SW480 (cell line): ENCODE results near the gene CYSRT1.
"Not testable (repeated sequence)": the region's sequence is repeated elsewhere in the genome, so short reads cannot be mapped to it uniquely, and the experiment has no call there.

Experiments used
- DNase-seq: peaks from one replicate; pipeline ENCODE4 v3.0.0-alpha.2; 2016; ENCODE audit warnings: low spot score

CYSRT1 gene

DNA sequence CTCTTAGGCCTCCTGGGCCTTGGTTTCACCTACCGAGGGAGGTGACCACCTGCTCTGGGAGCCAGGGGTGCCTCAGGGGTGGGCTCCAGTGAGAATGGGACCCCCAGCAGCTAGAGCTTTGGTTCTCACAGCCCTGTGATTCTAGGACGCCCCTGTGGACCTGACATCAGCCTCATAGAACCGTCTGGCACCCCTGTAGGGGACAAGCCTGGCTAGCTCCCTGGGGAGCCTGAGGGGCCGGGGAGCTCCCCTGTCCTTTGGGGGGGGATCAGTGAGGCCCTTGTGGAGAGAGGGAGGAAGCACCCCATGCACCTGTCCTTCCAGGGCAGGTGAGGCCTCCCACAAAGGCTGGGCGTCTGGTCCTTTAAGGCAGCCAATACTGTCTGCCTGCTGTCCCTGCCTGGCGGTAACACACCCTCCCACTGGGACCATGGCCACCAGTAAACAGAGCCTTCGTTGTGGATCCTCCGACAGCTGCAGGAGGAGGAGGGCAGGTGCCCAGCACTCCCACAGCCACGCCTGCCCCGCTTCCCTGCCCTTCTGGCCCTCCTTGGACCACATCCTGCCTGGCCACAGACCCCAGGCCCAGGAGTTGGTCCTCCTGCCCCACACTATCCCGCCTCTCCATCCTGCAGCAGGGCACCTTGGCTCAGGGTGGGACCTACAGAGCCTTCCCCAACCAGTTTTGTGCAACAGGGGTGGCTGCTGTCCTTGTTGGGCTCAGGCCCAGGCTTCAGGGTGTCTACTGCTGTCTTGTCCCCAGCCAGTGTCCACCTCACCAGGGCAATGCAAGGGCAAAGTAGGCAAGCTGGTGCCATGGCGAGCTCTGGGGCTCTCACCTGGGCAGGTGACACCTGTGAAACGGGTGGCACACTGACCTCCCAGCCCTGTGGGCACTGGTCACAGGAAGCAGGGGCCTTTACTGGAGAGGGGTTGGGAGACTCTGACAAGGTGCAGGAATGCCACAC, 13.1 kb downstream of the CYSRT1 start:
- peak; percentile 76 for DNase-seq

DNA sequence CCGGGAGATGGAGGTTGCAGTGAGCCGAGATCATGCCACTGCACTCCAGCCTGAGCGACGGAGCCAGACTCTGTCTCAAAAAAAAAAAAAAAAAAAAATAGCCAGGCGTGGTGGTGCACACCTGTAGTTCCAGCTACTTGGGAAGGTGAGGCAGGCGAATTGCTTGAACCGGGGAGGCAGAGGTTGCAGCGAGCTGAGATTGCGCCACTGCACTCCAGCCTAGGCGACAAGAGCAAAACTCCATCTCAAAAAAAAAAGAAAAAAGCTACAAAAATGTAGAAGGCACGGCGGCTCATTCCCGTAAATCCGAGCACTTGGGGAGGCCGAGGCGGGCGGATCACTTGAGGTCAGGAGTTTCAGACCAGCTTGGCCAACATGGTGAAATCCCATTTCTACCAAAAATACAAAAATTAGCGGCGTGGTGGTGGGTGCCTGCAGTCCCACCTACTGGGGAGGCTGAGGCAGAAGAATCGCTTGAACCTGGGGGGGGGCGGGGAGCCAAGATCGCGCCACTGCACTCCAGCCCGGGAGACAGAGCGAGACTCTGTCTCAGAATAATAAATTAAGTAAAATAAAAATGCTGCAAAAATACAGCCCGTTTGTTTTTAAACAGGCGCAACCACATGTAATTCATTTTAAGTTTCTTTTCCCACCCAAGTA, 14.7 kb downstream of the CYSRT1 start:
- DNase-seq = not testable (repeated sequence)

DNA sequence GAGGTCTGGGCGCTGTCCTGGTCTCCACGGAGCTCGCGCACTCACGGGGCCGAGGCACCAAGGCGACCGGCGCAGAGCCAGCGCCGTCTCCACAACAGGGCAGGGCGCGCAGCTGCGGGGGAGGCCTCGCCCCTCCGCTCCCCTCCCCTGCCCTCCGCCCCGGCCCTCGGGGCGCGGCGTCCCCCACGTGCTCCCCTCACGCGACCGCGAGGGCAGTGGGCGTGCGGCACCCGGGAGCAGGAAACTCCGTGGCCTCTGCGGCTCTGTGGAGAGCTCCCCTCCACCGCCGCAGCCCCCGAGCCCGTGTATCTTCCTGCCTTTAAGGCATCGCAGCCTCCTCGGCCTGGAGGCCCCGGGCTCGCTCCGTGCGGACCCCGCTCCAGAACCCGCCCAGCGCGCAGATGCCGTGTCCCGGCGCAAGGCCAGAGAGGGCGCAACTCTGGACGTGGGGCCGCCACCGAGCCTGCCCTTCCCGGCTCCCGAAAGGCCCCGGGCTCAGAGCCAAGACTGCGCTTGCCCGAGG, 15.4 kb downstream of the CYSRT1 start:
- DNase-seq = peak; percentile 68

DNA sequence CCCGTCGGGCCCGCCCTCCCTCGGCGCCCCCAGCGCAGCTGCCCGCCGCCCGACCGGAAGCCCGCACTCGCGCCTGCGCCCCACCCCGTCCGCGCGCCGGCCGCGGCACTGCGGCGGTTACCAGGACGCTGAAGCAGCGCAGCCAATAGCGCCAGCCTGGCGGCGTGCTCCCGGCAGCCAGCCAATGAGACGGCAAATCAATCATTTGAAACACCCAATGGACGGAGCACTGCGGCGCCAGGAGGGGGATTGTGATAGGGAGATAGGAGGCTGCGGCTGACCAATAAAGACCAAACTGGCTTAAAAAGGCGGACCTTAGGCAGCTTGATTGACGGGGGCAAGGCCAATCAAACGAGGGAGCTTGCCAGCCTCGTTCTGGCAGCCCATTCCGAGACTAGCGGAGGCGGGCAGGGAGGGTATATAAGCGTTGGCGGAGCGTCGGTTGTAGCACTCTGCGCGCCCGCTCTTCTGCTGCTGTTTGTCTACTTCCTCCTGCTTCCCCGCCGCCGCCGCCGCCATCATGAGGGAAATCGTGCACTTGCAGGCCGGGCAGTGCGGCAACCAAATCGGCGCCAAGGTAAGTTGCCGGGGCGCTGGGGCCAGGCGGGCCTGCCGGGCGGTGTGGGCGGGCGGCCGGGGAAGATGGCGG, 16.0 kb downstream of the CYSRT1 start, which contains the start of gene TUBB4B:
TSS of gene TUBB4B (plus strand) at position 447 of the 649 bp plus-strand sequence. CDS start at position 521, 74 bp downstream.
- DNase-seq = peak; percentile 100

DNA sequence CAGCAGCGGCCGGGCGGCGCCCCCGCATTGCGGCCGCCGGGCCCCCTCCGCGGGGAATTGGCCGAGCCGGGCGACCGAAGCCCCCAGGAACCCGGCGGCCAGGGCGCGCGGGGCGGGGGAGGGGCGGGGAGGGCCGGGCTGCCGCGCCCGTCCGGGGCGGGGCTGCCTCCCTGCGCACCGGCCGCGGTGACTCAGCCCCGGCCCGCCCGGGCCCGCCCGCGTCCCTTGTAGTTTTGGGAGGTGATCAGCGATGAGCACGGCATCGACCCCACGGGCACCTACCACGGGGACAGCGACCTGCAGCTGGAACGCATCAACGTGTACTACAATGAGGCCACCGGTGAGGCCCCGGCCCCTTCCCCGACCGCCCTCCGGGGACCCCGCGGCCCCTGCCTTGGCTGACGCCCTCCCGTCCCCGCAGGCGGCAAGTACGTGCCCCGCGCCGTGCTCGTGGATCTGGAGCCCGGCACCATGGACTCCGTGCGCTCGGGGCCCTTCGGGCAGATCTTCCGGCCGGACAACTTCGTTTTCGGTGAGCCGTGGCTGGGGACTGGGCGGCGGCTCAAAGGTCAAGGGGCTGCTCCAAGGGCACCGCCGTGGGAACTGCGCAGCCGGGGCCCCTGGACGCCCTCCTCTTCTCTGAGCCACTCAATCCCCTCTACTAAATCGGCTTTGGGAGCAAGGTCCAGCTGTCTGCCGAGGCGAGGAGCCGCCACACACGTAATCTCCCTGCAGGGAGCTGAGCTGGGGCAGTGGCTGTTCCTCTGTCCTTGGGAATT, 16.7 kb downstream of the CYSRT1 start:
- no peak for DNase-seq

DNA sequence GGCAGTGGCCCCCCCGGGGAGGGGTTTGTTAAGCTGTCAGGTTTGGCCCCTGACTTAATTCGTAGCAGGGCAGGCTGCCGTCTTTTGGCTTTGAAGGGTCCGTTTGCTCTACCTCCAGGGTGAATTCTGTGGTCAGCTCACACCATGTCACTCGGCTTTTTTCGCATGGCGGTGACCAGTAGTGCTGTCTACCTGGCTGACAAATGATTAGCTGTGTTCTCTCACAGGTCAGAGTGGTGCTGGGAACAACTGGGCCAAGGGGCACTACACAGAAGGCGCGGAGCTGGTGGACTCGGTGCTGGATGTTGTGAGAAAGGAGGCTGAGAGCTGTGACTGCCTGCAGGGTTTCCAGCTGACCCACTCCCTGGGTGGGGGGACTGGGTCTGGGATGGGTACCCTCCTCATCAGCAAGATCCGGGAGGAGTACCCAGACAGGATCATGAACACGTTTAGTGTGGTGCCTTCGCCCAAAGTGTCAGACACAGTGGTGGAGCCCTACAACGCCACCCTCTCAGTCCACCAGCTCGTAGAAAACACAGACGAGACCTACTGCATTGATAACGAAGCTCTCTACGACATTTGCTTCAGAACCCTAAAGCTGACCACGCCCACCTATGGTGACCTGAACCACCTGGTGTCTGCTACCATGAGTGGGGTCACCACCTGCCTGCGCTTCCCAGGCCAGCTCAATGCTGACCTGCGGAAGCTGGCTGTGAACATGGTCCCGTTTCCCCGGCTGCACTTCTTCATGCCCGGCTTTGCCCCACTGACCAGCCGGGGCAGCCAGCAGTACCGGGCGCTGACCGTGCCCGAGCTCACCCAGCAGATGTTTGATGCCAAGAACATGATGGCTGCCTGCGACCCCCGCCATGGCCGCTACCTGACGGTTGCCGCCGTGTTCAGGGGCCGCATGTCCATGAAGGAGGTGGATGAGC, 17.6 kb downstream of the CYSRT1 start:
- DNase-seq = no peak

DNA sequence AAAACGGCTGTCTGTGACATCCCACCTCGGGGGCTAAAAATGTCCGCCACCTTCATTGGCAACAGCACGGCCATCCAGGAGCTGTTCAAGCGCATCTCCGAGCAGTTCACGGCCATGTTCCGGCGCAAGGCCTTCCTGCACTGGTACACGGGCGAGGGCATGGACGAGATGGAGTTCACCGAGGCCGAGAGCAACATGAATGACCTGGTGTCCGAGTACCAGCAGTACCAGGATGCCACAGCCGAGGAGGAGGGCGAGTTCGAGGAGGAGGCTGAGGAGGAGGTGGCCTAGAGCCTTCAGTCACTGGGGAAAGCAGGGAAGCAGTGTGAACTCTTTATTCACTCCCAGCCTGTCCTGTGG, 18.3 kb downstream of the CYSRT1 start:
- DNase-seq = not testable (repeated sequence)

DNA sequence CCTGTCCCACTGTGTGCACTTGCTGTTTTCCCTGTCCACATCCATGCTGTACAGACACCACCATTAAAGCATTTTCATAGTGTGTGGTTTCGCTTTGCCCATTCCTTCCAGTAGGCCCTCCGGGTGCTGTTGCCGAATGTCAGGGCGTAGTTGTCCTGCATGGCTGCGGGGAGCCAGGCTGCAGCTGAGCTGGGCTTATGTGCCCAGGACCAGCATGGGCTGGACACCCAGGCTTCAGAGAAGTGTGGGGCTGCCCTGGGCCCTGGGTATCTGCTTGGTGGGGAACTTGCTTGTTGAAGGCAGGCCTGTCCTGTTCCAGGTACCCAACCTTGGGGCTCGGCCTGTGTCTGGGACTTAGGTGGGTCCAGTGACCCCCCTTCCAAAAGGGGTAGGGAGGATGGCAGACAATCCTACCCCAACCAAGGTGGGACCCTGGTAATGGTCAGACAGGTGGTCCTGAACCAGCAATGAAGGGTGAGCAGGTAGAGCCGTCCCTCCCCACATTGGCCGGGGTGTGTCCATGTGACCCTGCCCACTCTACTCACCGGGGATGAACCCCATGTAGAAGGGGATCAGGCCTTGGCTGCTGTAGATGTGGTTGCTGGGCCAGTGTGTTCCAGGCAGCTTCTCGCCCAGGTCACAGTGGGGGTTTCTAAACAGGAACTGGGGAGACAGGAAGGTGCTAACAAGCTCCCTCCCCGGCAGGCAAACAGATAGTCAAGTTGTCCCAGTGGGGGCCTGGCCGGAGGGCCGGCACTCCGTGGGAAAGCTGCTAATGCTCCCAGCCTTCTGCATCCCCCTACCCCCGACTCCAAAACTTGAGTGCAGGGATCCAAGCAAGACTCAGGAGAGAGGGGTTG, 18.9 kb downstream of the CYSRT1 start:
- DNase-seq = no peak

DNA sequence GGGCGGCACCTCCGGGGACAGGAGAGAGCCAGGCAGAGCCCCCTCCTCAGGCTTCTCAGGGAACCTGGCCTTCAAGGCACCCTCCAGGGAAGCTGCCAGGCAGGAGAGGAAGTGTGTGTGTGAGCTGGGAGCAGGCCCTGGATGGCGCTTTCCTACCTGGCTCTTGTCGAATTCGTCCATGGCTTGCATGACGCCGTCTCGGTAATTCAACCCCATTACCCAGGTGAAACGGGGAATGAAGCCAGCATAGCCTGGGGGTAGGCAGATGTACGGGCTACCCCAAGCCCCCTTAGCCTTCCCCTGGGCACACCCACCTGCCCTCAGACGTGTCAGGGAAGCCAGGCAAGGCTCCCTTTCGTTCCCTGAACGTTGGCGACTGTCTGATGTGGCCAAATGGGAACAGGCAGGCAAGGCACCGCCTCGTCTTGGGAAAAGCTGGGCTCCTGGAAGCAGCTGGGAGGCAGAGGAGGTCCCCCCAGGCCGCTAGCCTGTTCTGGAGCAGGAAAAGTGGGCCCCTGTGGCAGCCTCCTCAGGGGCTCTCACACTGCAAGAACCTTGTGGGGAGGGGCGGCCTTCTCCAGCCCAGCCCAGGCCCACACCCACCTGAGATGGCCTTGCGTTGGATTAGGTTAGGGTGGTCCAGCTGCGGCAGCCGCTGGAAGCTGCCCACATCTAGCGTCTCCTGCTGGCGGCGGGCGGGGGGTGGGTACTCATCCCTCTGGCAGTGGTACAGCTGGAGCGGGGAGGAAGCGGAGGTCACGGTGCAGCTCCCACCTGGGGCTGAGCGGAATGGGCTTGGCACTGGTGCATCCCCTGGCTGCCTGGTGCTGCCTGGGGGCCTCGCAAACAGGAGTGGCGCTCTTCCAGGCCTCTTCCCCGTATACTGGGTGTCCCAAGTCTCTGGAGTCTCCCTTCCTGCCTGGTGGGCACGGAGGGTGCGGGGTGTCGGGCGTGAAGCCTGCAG, 19.8 kb downstream of the CYSRT1 start:
- no peak for DNase-seq

DNA sequence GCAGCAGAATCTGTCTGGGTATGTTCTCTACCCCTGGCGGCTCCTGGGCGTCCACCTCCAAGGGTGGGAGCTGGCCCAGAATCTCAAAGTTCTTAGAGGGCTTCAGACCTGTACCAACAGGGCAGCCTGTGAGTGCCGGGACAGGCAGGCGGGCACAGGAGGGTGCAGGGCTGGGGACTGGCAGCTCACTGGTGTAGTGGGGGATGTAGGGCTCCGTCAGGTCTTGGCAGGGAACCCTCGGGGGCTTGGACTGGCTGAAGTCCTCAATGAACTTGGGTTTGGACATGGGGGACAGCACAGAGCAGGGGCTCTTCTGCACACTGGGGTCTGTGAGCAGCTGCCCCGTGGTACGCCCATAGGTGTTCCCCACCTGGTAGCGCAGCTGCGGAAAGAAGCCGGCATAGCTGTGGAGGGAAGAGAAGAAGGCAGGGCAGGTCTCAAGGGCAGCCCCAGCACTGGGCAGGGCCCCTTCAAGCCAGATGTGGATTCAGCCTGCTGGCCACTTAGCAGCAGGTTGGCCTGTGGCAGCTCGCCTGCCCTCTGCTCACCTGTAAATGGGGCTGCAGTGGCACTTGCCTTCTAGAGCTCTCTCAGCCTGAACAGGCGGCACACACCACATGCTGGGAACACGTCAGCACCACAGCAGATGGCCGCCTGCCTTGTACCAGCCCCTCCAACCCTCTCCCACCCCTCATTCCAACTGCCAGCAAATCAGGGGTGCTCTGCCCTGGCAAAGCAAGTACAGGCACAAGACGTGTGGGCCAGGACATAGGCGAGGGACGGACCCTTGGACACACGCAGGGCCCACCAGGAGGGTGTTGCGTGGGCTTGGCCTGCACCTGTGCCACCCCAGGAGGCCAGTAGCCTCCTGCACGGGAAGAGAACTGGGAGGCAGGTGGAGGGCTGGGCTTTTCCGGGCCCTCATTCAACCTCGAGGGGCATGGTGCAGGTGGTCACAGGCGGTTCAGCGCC, 20.8 kb downstream of the CYSRT1 start:
- no peak for DNase-seq

DNA sequence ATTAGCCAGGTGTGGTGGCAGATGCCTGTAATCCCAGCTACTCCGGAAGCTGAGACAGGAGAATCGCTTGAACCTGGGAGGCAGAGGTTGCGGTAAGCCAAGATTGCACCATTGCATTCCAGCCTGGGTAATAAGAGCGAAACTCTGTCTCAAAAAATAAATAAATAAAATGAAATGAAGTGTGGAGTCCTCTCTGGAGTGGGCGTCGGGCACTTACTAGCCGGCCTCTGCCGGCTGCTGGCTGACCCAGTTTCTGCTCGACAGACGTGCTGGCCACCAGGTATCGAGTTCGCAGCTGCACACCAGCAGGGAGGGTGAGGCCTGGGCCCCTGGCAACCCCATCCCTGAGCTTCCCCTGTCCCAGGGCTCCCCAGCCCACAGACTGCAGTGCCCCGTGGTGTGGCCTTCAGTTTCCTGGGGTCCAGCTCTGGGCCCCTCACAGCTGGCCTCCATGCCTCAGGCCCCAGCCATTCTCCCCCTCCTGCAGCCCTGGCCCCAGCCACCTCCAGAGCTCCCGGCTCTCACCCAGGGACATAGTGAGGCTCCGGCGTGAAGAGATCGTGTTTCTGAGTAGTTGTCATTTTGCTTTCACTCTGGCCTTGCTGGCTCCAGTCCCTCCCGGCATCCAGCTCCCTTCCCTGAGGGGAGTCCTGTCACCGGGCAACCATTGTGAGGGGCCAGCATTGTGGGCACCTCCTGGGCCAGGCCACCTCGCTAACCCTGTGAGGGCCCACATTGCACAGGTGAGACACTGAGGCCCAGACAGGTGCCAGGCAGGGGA, 22.4 kb downstream of the CYSRT1 start:
- DNase-seq = no peak

DNA sequence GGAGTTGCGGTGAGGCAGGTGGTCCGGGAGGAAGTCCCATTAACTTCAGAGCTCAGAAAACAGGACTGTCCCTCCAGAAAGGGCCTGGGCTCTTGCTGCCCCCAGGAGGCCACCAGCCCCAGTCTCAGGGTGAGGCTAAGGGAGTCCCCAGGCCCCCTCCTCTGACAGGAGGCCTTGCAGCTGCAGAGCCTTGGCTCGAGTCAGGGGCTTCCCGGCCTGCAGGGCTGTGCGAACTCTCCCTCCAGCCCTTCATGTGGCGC, 22.9 kb downstream of the CYSRT1 start:
- no peak for DNase-seq

DNA sequence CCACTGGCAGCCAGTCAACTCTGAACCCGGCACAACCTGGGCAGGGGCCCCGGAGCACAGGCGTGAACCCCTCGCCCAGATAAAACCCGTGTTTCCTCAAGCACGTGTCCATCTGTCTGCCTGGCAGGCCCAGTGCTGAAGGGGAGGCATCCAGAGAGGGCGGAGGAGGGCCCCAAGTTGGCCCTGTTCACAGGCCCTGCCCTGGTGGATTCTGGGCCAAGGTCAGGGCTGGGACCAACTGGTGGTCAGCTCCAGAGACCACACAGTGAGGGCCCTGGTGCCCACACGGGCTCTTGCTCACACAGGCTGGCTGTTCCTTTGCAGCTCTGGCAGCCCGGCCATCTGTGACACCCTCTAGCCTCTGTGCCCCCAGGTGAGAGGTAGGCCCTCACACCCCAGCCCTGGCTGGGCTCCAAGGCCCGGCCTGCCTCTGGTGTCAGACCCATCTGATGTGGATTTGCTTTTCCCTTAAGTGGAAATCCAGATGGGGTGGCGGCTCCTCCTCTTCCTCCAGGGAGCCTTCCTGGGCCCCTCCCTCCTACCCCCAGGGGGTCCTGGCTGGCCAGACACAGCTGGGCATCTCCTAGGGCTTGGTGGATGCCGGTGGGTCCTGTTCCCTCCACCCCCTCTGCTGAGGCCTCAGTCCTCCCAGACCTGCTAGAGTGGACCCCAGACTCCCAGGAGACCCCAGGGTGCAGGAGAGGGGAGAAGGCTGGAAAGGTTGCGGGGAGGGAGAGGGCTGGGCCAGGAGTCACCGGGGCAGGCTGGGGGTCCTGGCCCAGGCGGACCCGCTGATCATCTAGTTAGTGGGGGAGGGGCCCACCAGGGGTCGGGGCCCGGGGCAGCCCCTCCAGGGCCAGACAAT, 25.6 kb downstream of the CYSRT1 start:
- DNase-seq = no peak

DNA sequence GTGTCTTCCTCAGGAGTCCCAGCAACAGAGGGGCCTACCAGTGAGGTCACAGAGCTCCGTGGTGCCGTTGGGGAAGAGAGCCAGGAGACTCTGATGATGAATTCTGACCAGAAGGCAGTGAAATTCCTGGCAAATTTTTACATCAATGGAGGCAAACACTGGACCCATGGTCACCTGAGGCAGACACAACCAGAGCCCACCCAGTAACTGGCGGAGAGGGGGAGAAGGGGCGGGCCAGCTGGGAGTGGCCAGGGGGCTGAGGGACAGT, 26.2 kb downstream of the CYSRT1 start, which contains the start of gene STPG3:
TSS of gene STPG3 (plus strand) at position 93 of the 268 bp plus-strand sequence. CDS start at position 94, 1 bp downstream.
- no peak for DNase-seq

DNA sequence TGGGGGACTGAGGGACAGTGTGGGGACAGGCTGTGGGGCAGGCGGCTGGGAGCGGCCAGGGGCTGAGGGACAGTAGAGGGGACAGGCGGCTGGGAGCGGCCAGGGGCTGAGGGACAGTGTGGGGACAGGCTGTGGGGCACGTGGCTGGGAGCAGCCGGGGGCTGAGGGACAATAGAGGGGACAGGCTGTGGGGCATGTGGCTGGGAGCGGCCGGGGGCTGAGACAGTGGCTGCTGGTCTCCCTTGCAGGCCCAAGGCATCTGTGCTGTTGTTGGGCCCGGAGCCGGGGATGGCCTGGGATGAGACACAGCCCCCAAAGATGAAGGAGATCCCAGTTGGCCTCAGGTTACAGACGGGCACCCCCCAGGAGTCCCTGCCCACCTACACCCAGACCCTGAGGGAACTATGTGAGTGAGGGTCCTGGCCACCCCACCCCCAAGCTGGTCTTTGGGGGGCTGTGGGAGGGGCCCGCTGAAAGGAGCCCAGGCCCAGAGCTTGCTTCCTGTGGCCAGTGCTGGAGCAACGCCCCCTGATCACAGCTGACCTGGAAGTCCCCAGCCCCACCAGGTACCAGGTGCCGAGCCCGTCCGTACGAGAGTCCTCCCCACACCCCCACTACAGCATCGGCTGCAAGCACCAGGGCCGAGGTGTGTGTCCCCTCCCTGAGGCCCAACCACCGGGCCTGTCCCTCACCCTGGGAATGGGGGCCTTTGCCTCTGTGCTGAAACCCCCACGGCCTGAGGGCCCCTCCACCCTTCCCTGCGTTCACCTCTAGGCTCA, 26.7 kb downstream of the CYSRT1 start:
- DNase-seq = no peak
